ENCODE measurements around the gene CNOT4. TPM values are rescaled to one million over a fixed set of nuclear protein-coding genes. Genes with fewer than 3 reads are reported as not detected.
A peak's percentile ranks its signal among the peaks of the same experiment; 100 is the strongest.

Gene CNOT4
- total and polyA plus RNA-seq, 2 of the 13 experiments (the other 11 are each of a cell fraction or from before 2014, with no cell fraction given): 7.4 to 8.4 TPM

DNA sequence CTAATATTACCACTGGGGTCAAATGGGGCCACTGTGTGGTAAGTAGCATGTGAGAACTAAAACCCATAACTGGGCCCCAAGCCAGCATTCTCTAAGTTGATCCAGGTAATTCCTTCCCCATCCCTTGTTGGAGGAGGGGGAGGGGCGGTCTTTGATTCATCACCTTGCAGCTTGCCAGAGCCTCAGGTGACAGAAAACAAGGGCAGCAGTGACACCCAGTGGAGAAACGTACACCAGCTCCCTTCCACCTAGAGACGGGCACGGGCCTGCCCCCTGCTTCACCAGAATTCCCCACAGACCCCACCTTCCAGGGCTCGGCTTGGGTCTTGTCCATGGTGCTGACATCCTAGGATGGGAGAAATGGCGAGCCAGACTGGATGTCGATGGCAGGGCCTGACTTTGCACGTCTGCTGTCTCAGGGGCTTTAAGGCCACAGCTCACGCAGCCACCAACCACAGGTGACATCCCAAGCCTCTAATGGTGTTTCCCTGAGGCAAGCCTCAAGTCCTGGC is 174.2 kb downstream of the CNOT4 start (continued):
- TF ChIP-seq ZNF12 (CRISPR knock-in tag; IDR thresholded peaks at IDR 0.05): peak; percentile 10; the same call in 1 of the 2 replicates
- TF ChIP-seq KLF11 (CRISPR knock-in tag; IDR thresholded peaks at IDR 0.05): peak; percentile 71; the same call in 1 of the 2 replicates
- TF ChIP-seq, protein P1, sequence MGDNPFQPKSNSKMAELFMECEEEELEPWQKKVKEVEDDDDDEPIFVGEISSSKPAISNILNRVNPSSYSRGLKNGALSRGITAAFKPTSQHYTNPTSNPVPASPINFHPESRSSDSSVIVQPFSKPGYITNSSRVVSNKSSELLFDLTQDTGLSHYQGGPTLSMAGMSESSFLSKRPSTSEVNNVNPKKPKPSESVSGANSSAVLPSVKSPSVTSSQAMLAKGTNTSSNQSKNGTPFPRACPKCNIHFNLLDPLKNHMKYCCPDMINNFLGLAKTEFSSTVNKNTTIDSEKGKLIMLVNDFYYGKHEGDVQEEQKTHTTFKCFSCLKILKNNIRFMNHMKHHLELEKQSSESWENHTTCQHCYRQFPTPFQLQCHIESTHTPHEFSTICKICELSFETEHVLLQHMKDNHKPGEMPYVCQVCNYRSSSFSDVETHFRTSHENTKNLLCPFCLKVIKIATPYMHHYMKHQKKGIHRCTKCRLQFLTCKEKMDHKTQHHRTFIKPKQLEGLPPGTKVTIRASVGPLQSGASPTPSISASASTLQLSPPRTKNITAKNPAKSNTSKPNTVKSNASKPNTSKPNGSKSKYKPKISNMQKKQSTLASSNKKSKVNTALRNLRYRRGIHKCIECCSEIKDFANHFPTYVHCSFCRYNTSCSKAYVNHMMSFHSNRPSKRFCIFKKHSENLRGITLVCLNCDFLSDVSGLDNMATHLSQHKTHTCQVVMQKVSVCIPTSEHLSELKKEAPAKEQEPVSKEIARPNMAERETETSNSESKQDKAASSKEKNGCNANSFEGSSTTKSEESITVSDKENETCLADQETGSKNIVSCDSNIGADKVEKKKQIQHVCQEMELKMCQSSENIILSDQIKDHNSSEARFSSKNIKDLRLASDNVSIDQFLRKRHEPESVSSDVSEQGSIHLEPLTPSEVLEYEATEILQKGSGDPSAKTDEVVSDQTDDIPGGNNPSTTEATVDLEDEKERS (CRISPR knock-in tag; IDR thresholded peaks at IDR 0.05): peak; percentile 52; the same call in 1 of the 2 replicates
- no peak for TF ChIP-seq RFX1 (IDR thresholded peaks at IDR 0.05)
- TF ChIP-seq, protein P2, sequence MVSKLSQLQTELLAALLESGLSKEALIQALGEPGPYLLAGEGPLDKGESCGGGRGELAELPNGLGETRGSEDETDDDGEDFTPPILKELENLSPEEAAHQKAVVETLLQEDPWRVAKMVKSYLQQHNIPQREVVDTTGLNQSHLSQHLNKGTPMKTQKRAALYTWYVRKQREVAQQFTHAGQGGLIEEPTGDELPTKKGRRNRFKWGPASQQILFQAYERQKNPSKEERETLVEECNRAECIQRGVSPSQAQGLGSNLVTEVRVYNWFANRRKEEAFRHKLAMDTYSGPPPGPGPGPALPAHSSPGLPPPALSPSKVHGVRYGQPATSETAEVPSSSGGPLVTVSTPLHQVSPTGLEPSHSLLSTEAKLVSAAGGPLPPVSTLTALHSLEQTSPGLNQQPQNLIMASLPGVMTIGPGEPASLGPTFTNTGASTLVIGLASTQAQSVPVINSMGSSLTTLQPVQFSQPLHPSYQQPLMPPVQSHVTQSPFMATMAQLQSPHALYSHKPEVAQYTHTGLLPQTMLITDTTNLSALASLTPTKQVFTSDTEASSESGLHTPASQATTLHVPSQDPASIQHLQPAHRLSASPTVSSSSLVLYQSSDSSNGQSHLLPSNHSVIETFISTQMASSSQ (IDR thresholded peaks at IDR 0.05; ENCODE audit: low read depth): no peak
- TF ChIP-seq, protein P2 (CRISPR knock-in tag; IDR thresholded peaks at IDR 0.05; ENCODE audit: borderline replicate concordance): no peak
- TF ChIP-seq ZNF616 (CRISPR knock-in tag; IDR thresholded peaks at IDR 0.05; ENCODE audit: low read depth): no peak
- TF ChIP-seq NKX3-1 (CRISPR knock-in tag; IDR thresholded peaks at IDR 0.05): no peak
- TF ChIP-seq, protein P3, sequence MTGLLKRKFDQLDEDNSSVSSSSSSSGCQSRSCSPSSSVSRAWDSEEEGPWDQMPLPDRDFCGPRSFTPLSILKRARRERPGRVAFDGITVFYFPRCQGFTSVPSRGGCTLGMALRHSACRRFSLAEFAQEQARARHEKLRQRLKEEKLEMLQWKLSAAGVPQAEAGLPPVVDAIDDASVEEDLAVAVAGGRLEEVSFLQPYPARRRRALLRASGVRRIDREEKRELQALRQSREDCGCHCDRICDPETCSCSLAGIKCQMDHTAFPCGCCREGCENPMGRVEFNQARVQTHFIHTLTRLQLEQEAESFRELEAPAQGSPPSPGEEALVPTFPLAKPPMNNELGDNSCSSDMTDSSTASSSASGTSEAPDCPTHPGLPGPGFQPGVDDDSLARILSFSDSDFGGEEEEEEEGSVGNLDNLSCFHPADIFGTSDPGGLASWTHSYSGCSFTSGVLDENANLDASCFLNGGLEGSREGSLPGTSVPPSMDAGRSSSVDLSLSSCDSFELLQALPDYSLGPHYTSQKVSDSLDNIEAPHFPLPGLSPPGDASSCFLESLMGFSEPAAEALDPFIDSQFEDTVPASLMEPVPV (CRISPR knock-in tag; IDR thresholded peaks at IDR 0.05): peak; percentile 70
- TF ChIP-seq AHR (CRISPR knock-in tag; IDR thresholded peaks at IDR 0.05): no peak
- TF ChIP-seq, protein P4, sequence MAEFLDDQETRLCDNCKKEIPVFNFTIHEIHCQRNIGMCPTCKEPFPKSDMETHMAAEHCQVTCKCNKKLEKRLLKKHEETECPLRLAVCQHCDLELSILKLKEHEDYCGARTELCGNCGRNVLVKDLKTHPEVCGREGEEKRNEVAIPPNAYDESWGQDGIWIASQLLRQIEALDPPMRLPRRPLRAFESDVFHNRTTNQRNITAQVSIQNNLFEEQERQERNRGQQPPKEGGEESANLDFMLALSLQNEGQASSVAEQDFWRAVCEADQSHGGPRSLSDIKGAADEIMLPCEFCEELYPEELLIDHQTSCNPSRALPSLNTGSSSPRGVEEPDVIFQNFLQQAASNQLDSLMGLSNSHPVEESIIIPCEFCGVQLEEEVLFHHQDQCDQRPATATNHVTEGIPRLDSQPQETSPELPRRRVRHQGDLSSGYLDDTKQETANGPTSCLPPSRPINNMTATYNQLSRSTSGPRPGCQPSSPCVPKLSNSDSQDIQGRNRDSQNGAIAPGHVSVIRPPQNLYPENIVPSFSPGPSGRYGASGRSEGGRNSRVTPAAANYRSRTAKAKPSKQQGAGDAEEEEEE (CRISPR knock-in tag; IDR thresholded peaks at IDR 0.05; ENCODE audit: borderline replicate concordance): no peak
- 0 out of 2 replicates have a peak, but pooled peaks have one; percentile 57 for TF ChIP-seq HOXA3 (CRISPR knock-in tag; IDR thresholded peaks at IDR 0.05)
- no peak for TF ChIP-seq RBM22 (optimal IDR thresholded peaks at IDR 0.05; ENCODE audit: low read length)
- peak; percentile 87 for TF ChIP-seq STAG1 (CRISPR knock-in tag; IDR thresholded peaks at IDR 0.05)
- TF ChIP-seq ZNF564 (CRISPR knock-in tag; IDR thresholded peaks at IDR 0.05): peak; percentile 39; the same call in 1 of the 2 replicates
- TF ChIP-seq ZNF335 (CRISPR knock-in tag; IDR thresholded peaks at IDR 0.05): peak; percentile 83; the same call in 1 of the 2 replicates
- no peak for TF ChIP-seq PHF5A (CRISPR knock-in tag; IDR thresholded peaks at IDR 0.05; ENCODE audit: low read depth, unreplicated experiment)
- TF ChIP-seq, protein P5, sequence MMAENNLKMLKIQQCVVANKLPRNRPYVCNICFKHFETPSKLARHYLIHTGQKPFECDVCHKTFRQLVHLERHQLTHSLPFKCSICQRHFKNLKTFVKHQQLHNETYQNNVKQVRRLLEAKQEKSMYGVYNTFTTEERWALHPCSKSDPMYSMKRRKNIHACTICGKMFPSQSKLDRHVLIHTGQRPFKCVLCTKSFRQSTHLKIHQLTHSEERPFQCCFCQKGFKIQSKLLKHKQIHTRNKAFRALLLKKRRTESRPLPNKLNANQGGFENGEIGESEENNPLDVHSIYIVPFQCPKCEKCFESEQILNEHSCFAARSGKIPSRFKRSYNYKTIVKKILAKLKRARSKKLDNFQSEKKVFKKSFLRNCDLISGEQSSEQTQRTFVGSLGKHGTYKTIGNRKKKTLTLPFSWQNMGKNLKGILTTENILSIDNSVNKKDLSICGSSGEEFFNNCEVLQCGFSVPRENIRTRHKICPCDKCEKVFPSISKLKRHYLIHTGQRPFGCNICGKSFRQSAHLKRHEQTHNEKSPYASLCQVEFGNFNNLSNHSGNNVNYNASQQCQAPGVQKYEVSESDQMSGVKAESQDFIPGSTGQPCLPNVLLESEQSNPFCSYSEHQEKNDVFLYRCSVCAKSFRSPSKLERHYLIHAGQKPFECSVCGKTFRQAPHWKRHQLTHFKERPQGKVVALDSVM (CRISPR knock-in tag; IDR thresholded peaks at IDR 0.05): 0 out of 2 replicates have a peak, but pooled peaks have one; percentile 19

Data from HepG2 (cell line).